K562 (cell line): Measurements from ENCODE around the gene DRGX. TPM values are rescaled to one million over a fixed set of nuclear protein-coding genes. Genes with fewer than 3 reads are reported as not detected.

Source experiments
- CSDE1 ChIP-seq, 2 experiments: fragments of 450-650 bp; IDR thresholded peaks; 2 replicates each; pipeline ENCODE4 v1.6.1; 2016; ENCODE audit warnings: mild to moderate bottlenecking in 1 of 2
- KLF6 ChIP-seq: fragments of 250-450 bp; sonication (Bioruptor Pico); IDR thresholded peaks from 2 replicates; pipeline ENCODE4 v1.4.0; 2020; ENCODE audit warnings: mild to moderate bottlenecking, moderate library complexity, borderline replicate concordance
- NRF1 ChIP-seq, 2 experiments: fragments of 450-650 bp; IDR thresholded peaks in 1 of 2; conservative IDR thresholded peaks in 1 of 2; 2 replicates each; pipeline ENCODE4 v1.6.1; 2014; ENCODE audit warnings: mild to moderate bottlenecking in 2 of 2
- REST ChIP-seq, 2 experiments: fragments of 450-650 bp; formaldehyde crosslinking in 1 of 2; IDR thresholded peaks; 2 replicates each; pipeline versions ENCODE4 v1.4.0 to v1.6.1; 2014 to 2020; ENCODE audit warnings: mild to moderate bottlenecking in 2 of 2, borderline replicate concordance in 1 of 2, low read depth in 1 of 2
- polyA plus RNA-seq, 8 experiments: library from polyadenylated mRNA; depleted of rRNA in 4 of 8; stranded (reverse) in 5 of 8; unstranded in 3 of 8; fragments of >200 nt; fragmentation: Nextera tagmentation in 2 of 8; fragmentation: Illumina TruSeq in 1 of 8; extraction: Ambion mirVana in 2 of 8; extraction: Trizol in 1 of 8; gene quantifications; 2 replicates each; pipeline versions ENCODE4 v1.2.1 to v1.2.3, GENCODE V29; 2011 to 2014; ENCODE audit warnings: inconsistent platforms in 1 of 8, missing spikeins in 1 of 8
- total RNA-seq, 7 experiments: library from RNA; depleted of rRNA in 6 of 7; stranded (reverse); fragments of >200 nt in 6 of 7; fragmentation: Illumina TruSeq in 2 of 7; extraction: Trizol in 2 of 7; gene quantifications; 2 replicates each; pipeline versions ENCODE4 v1.2.1 to v1.2.3, GENCODE V29; 2011 to 2021; ENCODE audit warnings: low replicate concordance in 1 of 7

The DRGX gene
- total and polyA plus RNA-seq, 9 of the 15 experiments (the other 6 are each of a cell fraction or from before 2014, with no cell fraction given) = not detected

GRCh38 chr10:49367600-49367999 lies 28.3 kb downstream of the DRGX start (continued):
- TF ChIP-seq REST (IDR thresholded peaks at IDR 0.05; ENCODE audit: borderline replicate concordance) (peak; percentile 93), REST (CRISPR knock-in tag; IDR thresholded peaks at IDR 0.05; ENCODE audit: low read depth) (peak; percentile 82; the same call in 1 of the 2 replicates), CSDE1 (IDR thresholded peaks at IDR 0.05) (no peak), KLF6 (CRISPR knock-in tag) (no peak), NRF1 (conservative IDR thresholded peaks at IDR 0.05 in 1 of 2, IDR thresholded peaks at IDR 0.05 in 1 of 2) (peak; percentile 56 to 69)
- TF ChIP-seq, all 486 proteins: peak for 5
